Measurements from ENCODE around the gene TMEM132C. TPM values are rescaled to one million over a fixed set of nuclear protein-coding genes. Genes with fewer than 3 reads are reported as not detected.

The TMEM132C gene
- total and polyA plus RNA-seq, 2 donors (not counting 1 experiment from before 2014, with no cell fraction given), result not detected

DNA sequence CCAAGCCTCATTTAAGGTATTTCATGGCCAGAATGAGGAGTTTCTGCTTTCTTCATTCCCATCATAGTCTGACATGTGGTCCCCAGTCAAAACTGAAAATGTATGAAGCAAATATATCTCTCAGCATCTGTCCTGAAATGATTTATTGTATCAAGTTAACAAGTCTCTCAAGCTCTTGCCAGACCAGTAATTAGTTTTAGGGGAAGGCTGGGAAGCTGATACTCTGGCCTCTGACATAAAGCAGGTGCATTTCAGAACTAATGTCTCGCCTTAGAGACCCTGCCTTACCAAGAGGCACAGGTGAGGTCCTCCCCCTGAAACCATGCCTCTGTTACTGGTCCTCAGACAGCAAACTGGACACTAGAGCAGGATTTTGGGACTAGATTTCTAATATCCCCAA lies 290.3 kb downstream of the TMEM132C start:
- 82% methylated on average over 1 of the region's 1 CpG for WGBS (ENCODE audit: insufficient coverage)
- H3K79me2 ChIP-seq (ENCODE audit: control insufficient read depth, insufficient read depth, low read length), result no peaks in the 10 kb centered on the region
- no peak overlapping the region for H3K27ac ChIP-seq (ENCODE audit: low read length in 2 of 2)
- H3K36me3 ChIP-seq (replicated peaks in 1 of 2; ENCODE audit: control extremely low read depth in 1 of 2, control insufficient read depth in 1 of 2, extremely low read depth in 1 of 2, insufficient read depth in 2 of 2, low read length in 1 of 2), result no peaks in the 10 kb centered on the region
- no peaks in the 10 kb centered on the region for H3K4me1 ChIP-seq (ENCODE audit: control insufficient read depth in 2 of 2, insufficient read depth in 2 of 2, low read length in 2 of 2)
- POLR2A ChIA-PET, result no interaction called here
- H3K27me3 ChIP-seq (replicated peaks in 1 of 4; ENCODE audit: control extremely low read depth in 1 of 4, control insufficient read depth in 3 of 4, insufficient read depth in 4 of 4, low read length in 3 of 4), result no peaks in the 10 kb centered on the region
- ATAC-seq (ENCODE audit: low read depth) (no peak), DNase-seq (no peak)
- TF ChIP-seq, protein P1, sequence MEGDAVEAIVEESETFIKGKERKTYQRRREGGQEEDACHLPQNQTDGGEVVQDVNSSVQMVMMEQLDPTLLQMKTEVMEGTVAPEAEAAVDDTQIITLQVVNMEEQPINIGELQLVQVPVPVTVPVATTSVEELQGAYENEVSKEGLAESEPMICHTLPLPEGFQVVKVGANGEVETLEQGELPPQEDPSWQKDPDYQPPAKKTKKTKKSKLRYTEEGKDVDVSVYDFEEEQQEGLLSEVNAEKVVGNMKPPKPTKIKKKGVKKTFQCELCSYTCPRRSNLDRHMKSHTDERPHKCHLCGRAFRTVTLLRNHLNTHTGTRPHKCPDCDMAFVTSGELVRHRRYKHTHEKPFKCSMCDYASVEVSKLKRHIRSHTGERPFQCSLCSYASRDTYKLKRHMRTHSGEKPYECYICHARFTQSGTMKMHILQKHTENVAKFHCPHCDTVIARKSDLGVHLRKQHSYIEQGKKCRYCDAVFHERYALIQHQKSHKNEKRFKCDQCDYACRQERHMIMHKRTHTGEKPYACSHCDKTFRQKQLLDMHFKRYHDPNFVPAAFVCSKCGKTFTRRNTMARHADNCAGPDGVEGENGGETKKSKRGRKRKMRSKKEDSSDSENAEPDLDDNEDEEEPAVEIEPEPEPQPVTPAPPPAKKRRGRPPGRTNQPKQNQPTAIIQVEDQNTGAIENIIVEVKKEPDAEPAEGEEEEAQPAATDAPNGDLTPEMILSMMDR (IDR thresholded peaks at IDR 0.05), result no peak
- TF ChIP-seq EZH2 (IDR thresholded peaks at IDR 0.05; ENCODE audit: borderline replicate concordance, insufficient read depth, low read depth, low read length, poor library complexity, severe bottlenecking), result no peak
- Mint-ChIP-seq H3K4me1 (no peaks in the 10 kb centered on the region), H3K27ac (no peak overlapping the region), H3K27me3 (no peaks in the 10 kb centered on the region), H3K9me3 (ENCODE audit: insufficient read depth) (peaks cover 8% of the 10 kb centered on the region), H3K4me3 (no peak overlapping the region)
- H3K9ac ChIP-seq (ENCODE audit: low read length), result no peak overlapping the region
- H2AFZ ChIP-seq (ENCODE audit: insufficient read depth, low read depth, low read length, poor library complexity, severe bottlenecking), result no peak overlapping the region
- no peaks in the 10 kb centered on the region for H4K20me1 ChIP-seq (ENCODE audit: control insufficient read depth, insufficient read depth, low read length, poor library complexity, severe bottlenecking)
- no peak overlapping the region for H3K4me2 ChIP-seq (replicated peaks; ENCODE audit: low read depth, low read length, poor library complexity, severe bottlenecking)
- no peak overlapping the region for H3K4me3 ChIP-seq (ENCODE audit: control extremely low read depth in 1 of 5, extremely low read depth in 1 of 5, insufficient read depth in 1 of 5, low read depth in 2 of 5, low read length in 4 of 5)
- CTCF ChIA-PET, result no interaction called here
- intact Hi-C loops (cut with micrococcal nuclease), result no loop called here
- peaks cover 0 to 17% (median 0%) of the 10 kb centered on the region in 3 donors for H3K9me3 ChIP-seq (ENCODE audit: control extremely low read depth in 1 of 3, control insufficient read depth in 2 of 3, insufficient read depth in 1 of 3, low read length in 2 of 3)

DNA sequence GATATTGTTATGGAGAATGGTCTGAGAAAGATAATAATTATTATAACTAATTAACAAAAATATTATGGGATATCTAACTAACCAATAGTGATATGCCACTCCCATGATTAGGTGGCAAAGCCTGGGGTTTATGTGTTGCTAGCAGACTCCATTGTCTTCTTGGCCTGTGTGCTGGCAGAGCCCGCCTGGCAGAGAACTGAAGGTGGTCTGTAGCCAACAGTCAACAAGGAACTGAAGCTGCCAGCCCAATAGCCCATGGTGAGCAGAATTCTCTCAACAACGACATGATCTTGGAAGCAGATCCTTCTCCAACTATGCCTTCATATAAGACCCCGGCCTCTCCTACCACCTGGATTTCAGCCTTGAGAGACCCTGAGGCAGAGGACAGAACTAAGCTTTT lies 298.0 kb downstream of the TMEM132C start:
- Mint-ChIP-seq H3K9me3 (ENCODE audit: insufficient read depth) (peaks cover 2% of the 10 kb centered on the region), H3K27ac (no peak overlapping the region), H3K4me1 (no peaks in the 10 kb centered on the region), H3K27me3 (no peaks in the 10 kb centered on the region), H3K4me3 (no peak overlapping the region)
- no peak overlapping the region for H3K27ac ChIP-seq (ENCODE audit: low read length in 2 of 2)
- H3K79me2 ChIP-seq (ENCODE audit: control insufficient read depth, insufficient read depth, low read length), result no peaks in the 10 kb centered on the region
- H2AFZ ChIP-seq (ENCODE audit: insufficient read depth, low read depth, low read length, poor library complexity, severe bottlenecking), result no peak overlapping the region
- DNase-seq (no peak), ATAC-seq (ENCODE audit: low read depth) (no peak)
- H3K27me3 ChIP-seq (replicated peaks in 1 of 4; ENCODE audit: control extremely low read depth in 1 of 4, control insufficient read depth in 3 of 4, insufficient read depth in 4 of 4, low read length in 3 of 4), result no peaks in the 10 kb centered on the region
- no peak for TF ChIP-seq EZH2 (IDR thresholded peaks at IDR 0.05; ENCODE audit: borderline replicate concordance, insufficient read depth, low read depth, low read length, poor library complexity, severe bottlenecking)
- TF ChIP-seq, protein P1 (IDR thresholded peaks at IDR 0.05), result no peak
- no peaks in the 10 kb centered on the region for H3K36me3 ChIP-seq (replicated peaks in 1 of 2; ENCODE audit: control extremely low read depth in 1 of 2, control insufficient read depth in 1 of 2, extremely low read depth in 1 of 2, insufficient read depth in 2 of 2, low read length in 1 of 2)
- intact Hi-C loops (cut with micrococcal nuclease), result no loop called here
- H3K9me3 ChIP-seq (ENCODE audit: control extremely low read depth in 1 of 3, control insufficient read depth in 2 of 3, insufficient read depth in 1 of 3, low read length in 2 of 3), result peaks cover 0 to 19% (median 0%) of the 10 kb centered on the region in 3 donors
- no peak overlapping the region for H3K4me2 ChIP-seq (replicated peaks; ENCODE audit: low read depth, low read length, poor library complexity, severe bottlenecking)
- CTCF ChIA-PET, result no interaction called here
- H3K4me3 ChIP-seq (ENCODE audit: control extremely low read depth in 1 of 5, extremely low read depth in 1 of 5, insufficient read depth in 1 of 5, low read depth in 2 of 5, low read length in 4 of 5), result no peak overlapping the region
- POLR2A ChIA-PET, result no interaction called here
- no peak overlapping the region for H3K9ac ChIP-seq (ENCODE audit: low read length)
- WGBS (ENCODE audit: insufficient coverage), result 77% methylated on average over 3 of the region's 3 CpGs
- no peaks in the 10 kb centered on the region for H3K4me1 ChIP-seq (ENCODE audit: control insufficient read depth in 2 of 2, insufficient read depth in 2 of 2, low read length in 2 of 2)
- no peaks in the 10 kb centered on the region for H4K20me1 ChIP-seq (ENCODE audit: control insufficient read depth, insufficient read depth, low read length, poor library complexity, severe bottlenecking)

All from B cell (primary cell).